ENCODE results near the gene JUN.

JUN gene

GRCh38 chr1:58816072-58816746, 32.4 kb upstream of the JUN start (continued):
- TF ChIP-seq REST (tag by site-specific recombination; IDR thresholded peaks at IDR 0.05), result peak; percentile 69
- TF ChIP-seq RBAK (tag by site-specific recombination; IDR thresholded peaks at IDR 0.05), result no peak
- TF ChIP-seq ZNF223 (tag by site-specific recombination; IDR thresholded peaks at IDR 0.05), result 0 out of 2 replicates have a peak, but pooled peaks have one; percentile 27
- no peak for TF ChIP-seq ZNF433 (tag by site-specific recombination; IDR thresholded peaks at IDR 0.05; ENCODE audit: low read depth)
- TF ChIP-seq ZNF354C (tag by site-specific recombination; IDR thresholded peaks at IDR 0.05; ENCODE audit: borderline replicate concordance, low read depth), result no peak
- 0 out of 2 replicates have a peak, but pooled peaks have one; percentile 17 for TF ChIP-seq ZNF76 (tag by site-specific recombination; IDR thresholded peaks at IDR 0.05; ENCODE audit: borderline replicate concordance, low read depth)
- TF ChIP-seq ZNF449 (tag by site-specific recombination; IDR thresholded peaks at IDR 0.05), result no peak
- TF ChIP-seq ZNF169 (tag by site-specific recombination; IDR thresholded peaks at IDR 0.05), result no peak
- TF ChIP-seq KLF8 (tag by site-specific recombination; IDR thresholded peaks at IDR 0.05), result peak; percentile 74; the same call in 1 of the 2 replicates
- no peak; the same call in none of the 2 replicates for TF ChIP-seq ZNF121 (tag by site-specific recombination; IDR thresholded peaks at IDR 0.05)
- TF ChIP-seq ELK4 (IDR thresholded peaks at IDR 0.05; ENCODE audit: borderline replicate concordance, low read depth, low read length), result no peak
- no peak for TF ChIP-seq GFI1B (tag by site-specific recombination; IDR thresholded peaks at IDR 0.05)
- TF ChIP-seq REPIN1 (tag by site-specific recombination; IDR thresholded peaks at IDR 0.05; ENCODE audit: low read depth), result no peak
- 0 out of 2 replicates have a peak, but pooled peaks have one; percentile 28 for TF ChIP-seq ZFP69B (tag by site-specific recombination; IDR thresholded peaks at IDR 0.05)
- TF ChIP-seq ZNF24 (tag by site-specific recombination; IDR thresholded peaks at IDR 0.05), result 0 out of 2 replicates have a peak, but pooled peaks have one; percentile 30
- peak; percentile 4; the same call in 1 of the 2 replicates for TF ChIP-seq ZNF677 (tag by site-specific recombination; IDR thresholded peaks at IDR 0.05)
- no peak for TF ChIP-seq ZNF473 (tag by site-specific recombination; IDR thresholded peaks at IDR 0.05)
- no peak for TF ChIP-seq ZNF133 (tag by site-specific recombination; IDR thresholded peaks at IDR 0.05)
- TF ChIP-seq ZXDB (tag by site-specific recombination; IDR thresholded peaks at IDR 0.05), result peak; percentile 74
- no peak for TF ChIP-seq ZNF202 (tag by site-specific recombination; IDR thresholded peaks at IDR 0.05; ENCODE audit: borderline replicate concordance)
- TF ChIP-seq TCF7L2 (IDR thresholded peaks at IDR 0.05; ENCODE audit: borderline replicate concordance, low read depth, low read length), result no peak
- TF ChIP-seq ZNF707 (tag by site-specific recombination; IDR thresholded peaks at IDR 0.05), result no peak
- TF ChIP-seq ZNF175 (tag by site-specific recombination; IDR thresholded peaks at IDR 0.05), result no peak
- TF ChIP-seq PRDM4 (tag by site-specific recombination; IDR thresholded peaks at IDR 0.05), result no peak
- TF ChIP-seq ZBTB17 (tag by site-specific recombination; IDR thresholded peaks at IDR 0.05), result peak; percentile 63; the same call in 1 of the 2 replicates
- peak; percentile 89 for TF ChIP-seq ZBTB20 (tag by site-specific recombination; IDR thresholded peaks at IDR 0.05)
- TF ChIP-seq SCRT1 (tag by site-specific recombination; IDR thresholded peaks at IDR 0.05; ENCODE audit: borderline replicate concordance), result no peak
- no peak for TF ChIP-seq ZNF155 (tag by site-specific recombination; IDR thresholded peaks at IDR 0.05)
- no peak for TF ChIP-seq ZBTB1 (tag by site-specific recombination; IDR thresholded peaks at IDR 0.05)
- TF ChIP-seq ZNF423 (tag by site-specific recombination; IDR thresholded peaks at IDR 0.05), result no peak
- no peak for TF ChIP-seq ZNF623 (tag by site-specific recombination; IDR thresholded peaks at IDR 0.05)
- TF ChIP-seq IKZF3 (tag by site-specific recombination; IDR thresholded peaks at IDR 0.05), result peak; percentile 39; the same call in 1 of the 2 replicates
- peak; percentile 98 for TF ChIP-seq ZBTB8A (tag by site-specific recombination; IDR thresholded peaks at IDR 0.05)
- TF ChIP-seq BCL11A (tag by site-specific recombination; IDR thresholded peaks at IDR 0.05; ENCODE audit: low read depth), result no peak
